T-cell (primary cell): Measurements from ENCODE around the gene DYNC1I1. TPM values are rescaled to one million over a fixed set of nuclear protein-coding genes. Genes with fewer than 3 reads are reported as not detected.

ENCODE experiments used
- ATAC-seq, 4 experiments: fragments of 200-7000 bp in 3 of 4; fragments of 150-1000 bp in 1 of 4; cut with Tn5 transposase; replicated peaks in 1 of 4; 1 replicate in 3 of 4; 2 replicates in 1 of 4; pipeline ENCODE4 v1.10.0; 2021; ENCODE audit warnings: moderate library complexity in 3 of 4, mild to moderate bottlenecking in 2 of 4, moderate number of reproducible peaks in 1 of 4
- CTCF ChIA-PET, 2 donors: fragments of 300-600 bp; sonication (Branson Sonifier 250); formaldehyde crosslinking; loops; one replicate each; lab custom pipeline; 2022; ENCODE audit warnings: antibody characterized with exemption in 2 of 2; lab: Charles Lee
- POLR2A ChIA-PET, 2 donors: fragments of 300-600 bp; sonication (Branson Sonifier 250); formaldehyde crosslinking; loops; one replicate each; lab custom pipeline; 2022; ENCODE audit warnings: antibody characterized with exemption in 2 of 2; lab: Charles Lee
- DNase-seq, 35 experiments: peaks; one replicate each; pipeline versions ENCODE4 v3.0.0 to v3.0.0-alpha.2; 2013 to 2023
- H3K27ac ChIP-seq: one replicate; pipeline ENCODE4 v1.5.1; 2013; ENCODE audit warnings: low read length
- H3K27me3 ChIP-seq, 2 experiments: replicated peaks in 1 of 2; 1 replicate in 1 of 2; 2 replicates in 1 of 2; pipeline versions ENCODE4 v1.6.1 to v1.7.0; 2013; ENCODE audit warnings: low read length in 1 of 2, mixed read lengths in 1 of 2; ENCODE audit not compliant: control insufficient read depth in 2 of 2, insufficient read depth in 2 of 2; ENCODE audit errors: extremely low read depth in 1 of 2
- H3K36me3 ChIP-seq, 2 donors: 1 replicate in 1 of 2; 2 replicates in 1 of 2; pipeline versions ENCODE4 v1.6.1 to v1.7.0; 2013; ENCODE audit warnings: low read length in 1 of 2; ENCODE audit not compliant: control insufficient read depth in 2 of 2, insufficient read depth in 1 of 2; ENCODE audit errors: extremely low read depth in 1 of 2
- H3K4me1 ChIP-seq, 2 experiments: 1 replicate in 1 of 2; 2 replicates in 1 of 2; pipeline versions ENCODE4 v1.6.1 to v1.7.0; 2013; ENCODE audit warnings: low read length in 2 of 2, mixed read lengths in 1 of 2; ENCODE audit not compliant: insufficient read depth in 2 of 2, control insufficient read depth in 1 of 2; ENCODE audit errors: extremely low read depth in 1 of 2
- H3K4me3 ChIP-seq, 2 donors: 1 replicate in 1 of 2; 2 replicates in 1 of 2; pipeline versions ENCODE4 v1.5.1 to v1.7.0; 2013; ENCODE audit warnings: mild to moderate bottlenecking in 2 of 2, low read length in 1 of 2, moderate library complexity in 1 of 2; ENCODE audit not compliant: control insufficient read depth in 1 of 2; ENCODE audit errors: extremely low read depth in 1 of 2
- H3K9me3 ChIP-seq: 2 replicates; pipeline ENCODE4 v1.7.0; 2013
- H3K27ac Mint-ChIP-seq, 2 donors: one replicate each; pipeline ENCODE4 v1.8.0; 2020 to 2021; ENCODE audit warnings: mild to moderate bottlenecking in 2 of 2, mixed read lengths in 2 of 2
- H3K27me3 Mint-ChIP-seq, 2 donors: one replicate each; pipeline ENCODE4 v1.8.0; 2021 to 2022; ENCODE audit warnings: mixed read lengths in 2 of 2
- H3K36me3 Mint-ChIP-seq: one replicate; pipeline ENCODE4 v1.8.0; 2021; ENCODE audit warnings: mixed read lengths
- H3K4me1 Mint-ChIP-seq, 3 donors: one replicate each; pipeline ENCODE4 v1.8.0; 2020 to 2022; ENCODE audit warnings: mixed read lengths in 3 of 3, mild to moderate bottlenecking in 1 of 3
- H3K4me3 Mint-ChIP-seq, 3 donors: one replicate each; pipeline ENCODE4 v1.8.0; 2020 to 2022; ENCODE audit warnings: mild to moderate bottlenecking in 3 of 3, mixed read lengths in 3 of 3, moderate library complexity in 3 of 3
- H3K9me3 Mint-ChIP-seq, 3 donors: one replicate each; pipeline ENCODE4 v1.8.0; 2020 to 2022; ENCODE audit warnings: mixed read lengths in 3 of 3
- WGBS: methylation state at CpG from one replicate; pipeline ENCODE4 v1.1.5; 2013; ENCODE audit warnings: missing lambda C conversion rate; ENCODE audit not compliant: insufficient coverage; 5-methylcytosine and 5-hydroxymethylcytosine counted together
- total RNA-seq, 35 experiments: library from RNA in 6 of 35; stranded (reverse) in 6 of 35; fragments of 120-200 nt in 1 of 35; gene quantifications; one replicate each; pipeline versions ENCODE4 v1.2.1 to v1.2.4 and lab custom pipeline; 2013 to 2026

DYNC1I1 gene
- total RNA-seq, 5 donors from 2014 or later (not counting 1 experiment from before 2014, with no cell fraction given) = 0.16 TPM; not detected in 4

GRCh38 chr7:95950698-95951097 lies 178.3 kb downstream of the DYNC1I1 start:
- no peak overlapping the region for H3K4me3 Mint-ChIP-seq
- H3K4me3 ChIP-seq = no peak overlapping the region
- no peak overlapping the region for H3K27ac Mint-ChIP-seq
- H3K27ac ChIP-seq = no peak overlapping the region
- ChIA-PET CTCF (interaction anchor here in 1 of 2 donors (0.6 kb wide), 1 partner anchor 1048 kb away, joined by 3 read pairs; no protein-coding TSS in a partner anchor), POLR2A (no interaction called here)
- H3K27me3 Mint-ChIP-seq = peaks cover 0 to 13% of the 10 kb centered on the region in 2 donors
- no peaks in the 10 kb centered on the region for H3K36me3 Mint-ChIP-seq
- no CpG with 5 or more reads among the region's 1 CpG for WGBS
- H3K4me1 ChIP-seq = no peaks in the 10 kb centered on the region
- no peak for DNase-seq
- H3K27me3 ChIP-seq = peaks cover 0 to 4% of the 10 kb centered on the region in 2 experiments
- no peaks in the 10 kb centered on the region for H3K9me3 Mint-ChIP-seq
- no peak for ATAC-seq
- no peaks in the 10 kb centered on the region for H3K9me3 ChIP-seq
- H3K36me3 ChIP-seq = no peaks in the 10 kb centered on the region
- no peaks in the 10 kb centered on the region for H3K4me1 Mint-ChIP-seq

GRCh38 chr7:95951531-95951930 lies 179.2 kb downstream of the DYNC1I1 start:
- no peaks in the 10 kb centered on the region for H3K36me3 Mint-ChIP-seq
- POLR2A ChIA-PET = no interaction called here
- no peak for ATAC-seq

GRCh38 chr7:95951997-95952795 lies 179.8 kb downstream of the DYNC1I1 start:
- H3K9me3 Mint-ChIP-seq = no peaks in the 10 kb centered on the region
- no peak overlapping the region for H3K4me3 ChIP-seq
- peaks cover 0 to 4% of the 10 kb centered on the region in 2 experiments for H3K27me3 ChIP-seq
- H3K4me1 Mint-ChIP-seq = no peaks in the 10 kb centered on the region
- no peak for DNase-seq
- no peaks in the 10 kb centered on the region for H3K4me1 ChIP-seq
- no peak overlapping the region for H3K27ac Mint-ChIP-seq
- no peak overlapping the region for H3K4me3 Mint-ChIP-seq
- 93% methylated on average over 2 of the region's 8 CpGs for WGBS
- H3K36me3 ChIP-seq = no peaks in the 10 kb centered on the region
- H3K36me3 Mint-ChIP-seq = no peaks in the 10 kb centered on the region
- H3K27me3 Mint-ChIP-seq = peaks cover 3 to 9% of the 10 kb centered on the region in 2 donors
- ChIA-PET POLR2A (interaction anchor here in 1 of 2 donors (0.6 kb wide), 1 partner anchor 65 kb away, joined by 4 read pairs; no protein-coding TSS in a partner anchor), CTCF (interaction anchor here in 1 of 2 donors (0.6 kb wide), 1 partner anchor 1337 kb away, joined by 4 read pairs; no protein-coding TSS in a partner anchor)
- H3K9me3 ChIP-seq = no peaks in the 10 kb centered on the region
- no peak for ATAC-seq
- H3K27ac ChIP-seq = no peak overlapping the region

More at GRCh38 chr7:95951531-95951930, 179.2 kb downstream of the DYNC1I1 start:
- H3K9me3 ChIP-seq = no peaks in the 10 kb centered on the region
- Mint-ChIP-seq H3K27ac (no peak overlapping the region), H3K4me1 (no peaks in the 10 kb centered on the region), H3K27me3 (peaks cover 0 to 11% of the 10 kb centered on the region in 2 donors), H3K4me3 (no peak overlapping the region), H3K9me3 (no peaks in the 10 kb centered on the region)
- no peaks in the 10 kb centered on the region for H3K36me3 ChIP-seq
- H3K27ac ChIP-seq = no peak overlapping the region
- H3K4me1 ChIP-seq = no peaks in the 10 kb centered on the region
- DNase-seq = no peak
- WGBS = 83% methylated on average over 5 of the region's 5 CpGs
- H3K27me3 ChIP-seq = peaks cover 0 to 4% of the 10 kb centered on the region in 2 experiments
- CTCF ChIA-PET = no interaction called here
- H3K4me3 ChIP-seq = no peak overlapping the region

- H3K27ac Mint-ChIP-seq = no peak overlapping the region
- no peaks in the 10 kb centered on the region for H3K9me3 ChIP-seq
- no peaks in the 10 kb centered on the region for H3K36me3 Mint-ChIP-seq
- H3K4me1 ChIP-seq = no peaks in the 10 kb centered on the region
- CTCF ChIA-PET = no interaction called here
- no peaks in the 10 kb centered on the region for H3K36me3 ChIP-seq
- ATAC-seq (no peak), DNase-seq (no peak)
- H3K4me3 ChIP-seq = no peak overlapping the region
- H3K27me3 ChIP-seq = peaks cover 0 to 4% of the 10 kb centered on the region in 2 experiments
- WGBS = no CpG with 5 or more reads among the region's 1 CpG
- H3K27me3 Mint-ChIP-seq = peaks cover 3 to 9% of the 10 kb centered on the region in 2 donors
- POLR2A ChIA-PET = interaction anchor here in 1 of 2 donors (0.5 to 0.6 kb wide), 2 partner anchors 65 to 172 kb away, joined by 4 read pairs; no protein-coding TSS in a partner anchor
- H3K27ac ChIP-seq = no peak overlapping the region
- H3K9me3 Mint-ChIP-seq = no peaks in the 10 kb centered on the region
- H3K4me3 Mint-ChIP-seq = no peak overlapping the region
- no peaks in the 10 kb centered on the region for H3K4me1 Mint-ChIP-seq
These were observed 180.5 kb downstream of the DYNC1I1 start for GRCh38 chr7:95952851-95953250.

GRCh38 chr7:95955748-95956147 lies 183.4 kb downstream of the DYNC1I1 start:
- no peak for DNase-seq
- H3K4me3 Mint-ChIP-seq = no peak overlapping the region
- CTCF ChIA-PET = no interaction called here
- no peak overlapping the region for H3K27ac Mint-ChIP-seq
- H3K36me3 ChIP-seq = no peaks in the 10 kb centered on the region
- no peaks in the 10 kb centered on the region for H3K4me1 Mint-ChIP-seq
- H3K9me3 ChIP-seq = no peaks in the 10 kb centered on the region
- no peaks in the 10 kb centered on the region for H3K4me1 ChIP-seq
- no peak for ATAC-seq
- no peak overlapping the region for H3K4me3 ChIP-seq
- POLR2A ChIA-PET = no interaction called here
- no peak overlapping the region for H3K27ac ChIP-seq
- H3K27me3 Mint-ChIP-seq = peaks cover 3 to 16% of the 10 kb centered on the region in 2 donors
- H3K9me3 Mint-ChIP-seq = peaks cover 0 to 5% (median 0%) of the 10 kb centered on the region in 3 donors
- H3K27me3 ChIP-seq = peaks cover 0 to 4% of the 10 kb centered on the region in 2 experiments
- no peaks in the 10 kb centered on the region for H3K36me3 Mint-ChIP-seq

- H3K9me3 ChIP-seq = no peaks in the 10 kb centered on the region
- H3K27ac ChIP-seq = no peak overlapping the region
- H3K4me3 ChIP-seq = no peak overlapping the region
- ATAC-seq (no peak), DNase-seq (no peak)
- H3K4me1 ChIP-seq = no peaks in the 10 kb centered on the region
- no peaks in the 10 kb centered on the region for H3K36me3 ChIP-seq
- H3K9me3 Mint-ChIP-seq = peaks cover 0 to 5% (median 0%) of the 10 kb centered on the region in 3 donors
- POLR2A ChIA-PET = no interaction called here
- CTCF ChIA-PET = no interaction called here
- no peaks in the 10 kb centered on the region for H3K4me1 Mint-ChIP-seq
- no peak overlapping the region for H3K27ac Mint-ChIP-seq
- no peak overlapping the region for H3K4me3 Mint-ChIP-seq
- H3K27me3 Mint-ChIP-seq = peaks cover 3 to 16% of the 10 kb centered on the region in 2 donors
- no CpG with 5 or more reads among the region's 3 CpGs for WGBS
- no peaks in the 10 kb centered on the region for H3K36me3 Mint-ChIP-seq
- H3K27me3 ChIP-seq = peaks cover 0 to 4% of the 10 kb centered on the region in 2 experiments
These were observed 185.2 kb downstream of the DYNC1I1 start for GRCh38 chr7:95957510-95957909.
